ENCODE data around the gene SMIM21. TPM values are rescaled to one million over a fixed set of nuclear protein-coding genes. Genes with fewer than 3 reads are reported as not detected.

The SMIM21 gene
- total RNA-seq, 2 donors from 2014 or later, result not detected

- DNase-seq (no peak), ATAC-seq (no peak)
- peaks cover 2% of the 10 kb centered on the region for H3K9me3 ChIP-seq (ENCODE audit: control insufficient read depth, low read length, poor library complexity, severe bottlenecking)
- peaks cover 2% of the 10 kb centered on the region for H3K4me1 Mint-ChIP-seq
- no peaks in the 10 kb centered on the region for H3K36me3 Mint-ChIP-seq (ENCODE audit: low read depth)
- H3K27ac Mint-ChIP-seq, result no peak overlapping the region
- H3K4me3 Mint-ChIP-seq, result no peak overlapping the region
- peaks cover 43% of the 10 kb centered on the region for H3K27me3 Mint-ChIP-seq
Measured at GRCh38 chr18:75454022-75454795, 26.7 kb upstream of the SMIM21 start.

- H3K4me1 Mint-ChIP-seq, result peaks cover 2% of the 10 kb centered on the region
- no peak for ATAC-seq
- no peak overlapping the region for H3K27ac Mint-ChIP-seq
- no peak overlapping the region for H3K4me3 Mint-ChIP-seq
- no peak for DNase-seq
- H3K27me3 Mint-ChIP-seq, result peaks cover 33% of the 10 kb centered on the region
- H3K9me3 ChIP-seq (ENCODE audit: control insufficient read depth, low read length, poor library complexity, severe bottlenecking), result no peaks in the 10 kb centered on the region
- no peaks in the 10 kb centered on the region for H3K36me3 Mint-ChIP-seq (ENCODE audit: low read depth)
Measured at GRCh38 chr18:75450906-75451305, 23.4 kb upstream of the SMIM21 start.

GRCh38 chr18:75441896-75442295 is 14.4 kb upstream of the SMIM21 start:
- H3K27ac Mint-ChIP-seq, result no peak overlapping the region
- H3K36me3 Mint-ChIP-seq (ENCODE audit: low read depth), result no peaks in the 10 kb centered on the region
- H3K4me1 Mint-ChIP-seq, result peaks cover 6% of the 10 kb centered on the region
- H3K9me3 ChIP-seq (ENCODE audit: control insufficient read depth, low read length, poor library complexity, severe bottlenecking), result no peaks in the 10 kb centered on the region
- DNase-seq, result no peak
- ATAC-seq, result no peak
- H3K4me3 Mint-ChIP-seq, result no peak overlapping the region
- H3K27me3 Mint-ChIP-seq, result peaks cover 36% of the 10 kb centered on the region

GRCh38 chr18:75439348-75439747 is 11.8 kb upstream of the SMIM21 start:
- Mint-ChIP-seq H3K27me3 (peaks cover 49% of the 10 kb centered on the region), H3K4me3 (no peak overlapping the region)
- ATAC-seq, result no peak

GRCh38 chr18:75438891-75439290 is 11.4 kb upstream of the SMIM21 start:
- no peaks in the 10 kb centered on the region for H3K9me3 ChIP-seq (ENCODE audit: control insufficient read depth, low read length, poor library complexity, severe bottlenecking)
- no peak for ATAC-seq
- no peak for DNase-seq
- Mint-ChIP-seq H3K27ac (no peak overlapping the region), H3K27me3 (peaks cover 46% of the 10 kb centered on the region), H3K4me3 (no peak overlapping the region), H3K4me1 (peaks cover 4% of the 10 kb centered on the region), H3K36me3 (ENCODE audit: low read depth) (peaks cover 2% of the 10 kb centered on the region)

More at GRCh38 chr18:75439348-75439747, 11.8 kb upstream of the SMIM21 start:
- Mint-ChIP-seq H3K4me1 (peaks cover 6% of the 10 kb centered on the region), H3K27ac (no peak overlapping the region), H3K36me3 (ENCODE audit: low read depth) (peaks cover 2% of the 10 kb centered on the region)
- no peak for DNase-seq
- no peaks in the 10 kb centered on the region for H3K9me3 ChIP-seq (ENCODE audit: control insufficient read depth, low read length, poor library complexity, severe bottlenecking)

GRCh38 chr18:75437979-75438378 is 10.5 kb upstream of the SMIM21 start:
- ATAC-seq, result no peak
- Mint-ChIP-seq H3K4me1 (no peaks in the 10 kb centered on the region), H3K27ac (no peak overlapping the region), H3K27me3 (peaks cover 46% of the 10 kb centered on the region), H3K36me3 (ENCODE audit: low read depth) (peaks cover 2% of the 10 kb centered on the region), H3K4me3 (no peak overlapping the region)
- DNase-seq, result no peak
- H3K9me3 ChIP-seq (ENCODE audit: control insufficient read depth, low read length, poor library complexity, severe bottlenecking), result no peaks in the 10 kb centered on the region

- DNase-seq (no peak), ATAC-seq (no peak)
- Mint-ChIP-seq H3K4me3 (no peak overlapping the region), H3K36me3 (ENCODE audit: low read depth) (peaks cover 2% of the 10 kb centered on the region), H3K27ac (no peak overlapping the region), H3K4me1 (no peaks in the 10 kb centered on the region), H3K27me3 (peaks cover 29% of the 10 kb centered on the region)
- no peaks in the 10 kb centered on the region for H3K9me3 ChIP-seq (ENCODE audit: control insufficient read depth, low read length, poor library complexity, severe bottlenecking)
Measured at GRCh38 chr18:75433098-75433497, 5.6 kb upstream of the SMIM21 start.

- ATAC-seq (no peak), DNase-seq (no peak)
- Mint-ChIP-seq H3K4me1 (no peaks in the 10 kb centered on the region), H3K27me3 (peaks cover 32% of the 10 kb centered on the region), H3K27ac (no peak overlapping the region), H3K4me3 (no peak overlapping the region), H3K36me3 (ENCODE audit: low read depth) (peaks cover 2% of the 10 kb centered on the region)
- no peaks in the 10 kb centered on the region for H3K9me3 ChIP-seq (ENCODE audit: control insufficient read depth, low read length, poor library complexity, severe bottlenecking)
Measured at GRCh38 chr18:75429975-75430374, 2.5 kb upstream of the SMIM21 start.

GRCh38 chr18:75428490-75428889 is 987 bp upstream of the SMIM21 start:
- no peaks in the 10 kb centered on the region for H3K9me3 ChIP-seq (ENCODE audit: control insufficient read depth, low read length, poor library complexity, severe bottlenecking)
- Mint-ChIP-seq H3K4me1 (no peaks in the 10 kb centered on the region), H3K27ac (no peak overlapping the region), H3K27me3 (peaks cover 31% of the 10 kb centered on the region), H3K4me3 (no peak overlapping the region), H3K36me3 (ENCODE audit: low read depth) (no peaks in the 10 kb centered on the region)
- ATAC-seq (no peak), DNase-seq (no peak)

- Mint-ChIP-seq H3K4me1 (no peaks in the 10 kb centered on the region), H3K36me3 (ENCODE audit: low read depth) (no peaks in the 10 kb centered on the region), H3K27ac (no peak overlapping the region), H3K27me3 (peaks cover 41% of the 10 kb centered on the region), H3K4me3 (no peak overlapping the region)
- ATAC-seq, result no peak
- no peak for DNase-seq
- H3K9me3 ChIP-seq (ENCODE audit: control insufficient read depth, low read length, poor library complexity, severe bottlenecking), result no peaks in the 10 kb centered on the region
Measured at GRCh38 chr18:75422341-75422910, 5.1 kb downstream of the SMIM21 start.

- H3K27me3 Mint-ChIP-seq, result peaks cover 49% of the 10 kb centered on the region
- no peak overlapping the region for H3K4me3 Mint-ChIP-seq
- no peak overlapping the region for H3K27ac Mint-ChIP-seq
- no peaks in the 10 kb centered on the region for H3K9me3 ChIP-seq (ENCODE audit: control insufficient read depth, low read length, poor library complexity, severe bottlenecking)
- H3K36me3 Mint-ChIP-seq (ENCODE audit: low read depth), result no peaks in the 10 kb centered on the region
- ATAC-seq (no peak), DNase-seq (no peak)
- H3K4me1 Mint-ChIP-seq, result no peaks in the 10 kb centered on the region
Measured at GRCh38 chr18:75421656-75422055, 5.8 kb downstream of the SMIM21 start.

GRCh38 chr18:75418293-75419005 is 9.1 kb downstream of the SMIM21 start:
- ATAC-seq (no peak), DNase-seq (no peak)
- H3K9me3 ChIP-seq (ENCODE audit: control insufficient read depth, low read length, poor library complexity, severe bottlenecking), result no peaks in the 10 kb centered on the region
- Mint-ChIP-seq H3K36me3 (ENCODE audit: low read depth) (no peaks in the 10 kb centered on the region), H3K27ac (no peak overlapping the region), H3K4me1 (no peaks in the 10 kb centered on the region), H3K27me3 (peaks cover 55% of the 10 kb centered on the region), H3K4me3 (no peak overlapping the region)

- peak; percentile 59 for ATAC-seq
- peaks cover 49% of the 10 kb centered on the region for H3K27me3 Mint-ChIP-seq
- H3K27ac Mint-ChIP-seq, result no peak overlapping the region
- H3K4me3 Mint-ChIP-seq, result no peak overlapping the region
- H3K36me3 Mint-ChIP-seq (ENCODE audit: low read depth), result no peaks in the 10 kb centered on the region
- H3K4me1 Mint-ChIP-seq, result peaks cover 3% of the 10 kb centered on the region
- no peaks in the 10 kb centered on the region for H3K9me3 ChIP-seq (ENCODE audit: control insufficient read depth, low read length, poor library complexity, severe bottlenecking)
- DNase-seq, result no peak
Measured at GRCh38 chr18:75410611-75411010, 16.9 kb downstream of the SMIM21 start.

Data from T-helper 17 cell (primary cell).